ENCODE measurements around the gene THOC2. TPM values are rescaled to one million over a fixed set of nuclear protein-coding genes. Genes with fewer than 3 reads are reported as not detected.
"Not testable (repeated sequence)": the region's sequence is repeated elsewhere in the genome, so short reads cannot be mapped to it uniquely, and the experiment has no call there.

Gene THOC2
- total RNA-seq, 2 donors from 2014 or later: 88.8 to 93.2 TPM

GRCh38 chrX:123720486-123720885 is 12.4 kb downstream of the THOC2 start:
- Mint-ChIP-seq H3K4me3 (no peak overlapping the region), H3K27ac (no peak overlapping the region), H3K9me3 (peaks cover 51% of the 10 kb centered on the region), H3K36me3 (ENCODE audit: low read depth) (peaks cover 21% of the 10 kb centered on the region), H3K4me1 (no peaks in the 10 kb centered on the region), H3K27me3 (ENCODE audit: insufficient read depth) (no peaks in the 10 kb centered on the region)
- WGBS, 2 experiments (ENCODE audit: insufficient coverage in 1 of 2, insufficient read length in 1 of 2): 100% methylated on average over 1 of the region's 2 CpGs; no CpG with 5 or more reads in 1 of the 2 experiments
- Histone ChIP-seq H3K9ac (ENCODE audit: extremely low read depth, low read length, poor library complexity, severe bottlenecking) (no peak overlapping the region), H3K9me3 (ENCODE audit: control insufficient read depth, low read length) (no peaks in the 10 kb centered on the region), H3K4me1 (ENCODE audit: control insufficient read depth, insufficient read depth, low read length) (no peaks in the 10 kb centered on the region), H3K36me3 (ENCODE audit: control insufficient read depth, insufficient read depth, low read length) (no peaks in the 10 kb centered on the region), H3K27ac (ENCODE audit: low read depth, low read length) (no peak overlapping the region), H3K4me3 (ENCODE audit: low read length) (no peak overlapping the region), H3K27me3 (ENCODE audit: control insufficient read depth, insufficient read depth, low read length, poor library complexity, severe bottlenecking) (no peaks in the 10 kb centered on the region)
- no peak for DNase-seq
- no peak for TF ChIP-seq CTCF (conservative IDR thresholded peaks at IDR 0.05)

GRCh38 chrX:123713841-123714240 is 19.0 kb downstream of the THOC2 start:
- peaks cover 52% of the 10 kb centered on the region for H3K9me3 Mint-ChIP-seq

GRCh38 chrX:123713434-123713833 is 19.4 kb downstream of the THOC2 start:
- H3K27ac Mint-ChIP-seq: no peak overlapping the region
- TF ChIP-seq CTCF (conservative IDR thresholded peaks at IDR 0.05): no peak
- H3K4me3 ChIP-seq (ENCODE audit: low read length): no peak overlapping the region
- WGBS, 2 experiments (ENCODE audit: insufficient coverage in 1 of 2, insufficient read length in 1 of 2): 60 to 92% methylated on average over 1 to 4 of the region's 4 CpGs
- no peaks in the 10 kb centered on the region for H3K4me1 ChIP-seq (ENCODE audit: control insufficient read depth, insufficient read depth, low read length)
- peaks cover 49% of the 10 kb centered on the region for H3K9me3 Mint-ChIP-seq
- no peaks in the 10 kb centered on the region for H3K4me1 Mint-ChIP-seq
- H3K36me3 ChIP-seq (ENCODE audit: control insufficient read depth, insufficient read depth, low read length): peaks cover 4% of the 10 kb centered on the region
- peaks cover 22% of the 10 kb centered on the region for H3K36me3 Mint-ChIP-seq (ENCODE audit: low read depth)
- H3K27me3 ChIP-seq (ENCODE audit: control insufficient read depth, insufficient read depth, low read length, poor library complexity, severe bottlenecking): no peaks in the 10 kb centered on the region
- H3K4me3 Mint-ChIP-seq: no peak overlapping the region
- no peaks in the 10 kb centered on the region for H3K27me3 Mint-ChIP-seq (ENCODE audit: insufficient read depth)
- no peak for DNase-seq
- H3K27ac ChIP-seq (ENCODE audit: low read depth, low read length): no peak overlapping the region
- no peak overlapping the region for H3K9ac ChIP-seq (ENCODE audit: extremely low read depth, low read length, poor library complexity, severe bottlenecking)
- no peaks in the 10 kb centered on the region for H3K9me3 ChIP-seq (ENCODE audit: control insufficient read depth, low read length)

More at GRCh38 chrX:123713841-123714240, 19.0 kb downstream of the THOC2 start:
- no peaks in the 10 kb centered on the region for H3K4me1 Mint-ChIP-seq
- Histone ChIP-seq H3K36me3 (ENCODE audit: control insufficient read depth, insufficient read depth, low read length) (peaks cover 4% of the 10 kb centered on the region), H3K27me3 (ENCODE audit: control insufficient read depth, insufficient read depth, low read length, poor library complexity, severe bottlenecking) (no peaks in the 10 kb centered on the region), H3K9me3 (ENCODE audit: control insufficient read depth, low read length) (no peaks in the 10 kb centered on the region), H3K4me3 (ENCODE audit: low read length) (no peak overlapping the region), H3K27ac (ENCODE audit: low read depth, low read length) (no peak overlapping the region), H3K9ac (ENCODE audit: extremely low read depth, low read length, poor library complexity, severe bottlenecking) (no peak overlapping the region), H3K4me1 (ENCODE audit: control insufficient read depth, insufficient read depth, low read length) (no peaks in the 10 kb centered on the region)
- H3K27ac Mint-ChIP-seq: no peak overlapping the region
- TF ChIP-seq CTCF (conservative IDR thresholded peaks at IDR 0.05): no peak
- peaks cover 22% of the 10 kb centered on the region for H3K36me3 Mint-ChIP-seq (ENCODE audit: low read depth)
- no peaks in the 10 kb centered on the region for H3K27me3 Mint-ChIP-seq (ENCODE audit: insufficient read depth)
- no peak for DNase-seq
- H3K4me3 Mint-ChIP-seq: no peak overlapping the region

GRCh38 chrX:123711201-123711600 is 21.7 kb downstream of the THOC2 start:
- DNase-seq; H3K4me3 ChIP-seq (ENCODE audit: low read length); H3K27me3 ChIP-seq (ENCODE audit: control insufficient read depth, insufficient read depth, low read length, poor library complexity, severe bottlenecking); H3K27ac ChIP-seq (ENCODE audit: low read depth, low read length); H3K27ac Mint-ChIP-seq; H3K4me1 Mint-ChIP-seq; H3K4me1 ChIP-seq (ENCODE audit: control insufficient read depth, insufficient read depth, low read length); H3K9me3 ChIP-seq (ENCODE audit: control insufficient read depth, low read length); H3K9ac ChIP-seq (ENCODE audit: extremely low read depth, low read length, poor library complexity, severe bottlenecking); H3K27me3 Mint-ChIP-seq (ENCODE audit: insufficient read depth); H3K36me3 ChIP-seq (ENCODE audit: control insufficient read depth, insufficient read depth, low read length); H3K4me3 Mint-ChIP-seq: not testable (repeated sequence)
- Mint-ChIP-seq H3K9me3 (peaks cover 33% of the 10 kb centered on the region), H3K36me3 (ENCODE audit: low read depth) (peaks cover 15% of the 10 kb centered on the region)
- WGBS, 2 experiments (ENCODE audit: insufficient coverage in 1 of 2, insufficient read length in 1 of 2): 97% methylated on average over 5 of the region's 5 CpGs; no CpG with 5 or more reads in 1 of the 2 experiments
